Neural cell (in vitro differentiated cells): Measurements from ENCODE around the gene KRTAP5-6.

Source experiments
- EP300 ChIP-seq: fragments of 450-650 bp; conservative IDR thresholded peaks from 2 replicates; pipeline ENCODE4 v1.6.1; 2014; ENCODE audit warnings: antibody characterized with exemption, mild to moderate bottlenecking, moderate library complexity; ENCODE audit not compliant: poor library complexity, severe bottlenecking
- EZH2 ChIP-seq: fragments of 200-600, 300-800 bp; shearing (Covaris generic), sonication (generic); IDR thresholded peaks from 2 replicates; pipeline ENCODE4 v1.6.1; 2014; ENCODE audit warnings: antibody characterized with exemption, low read length, borderline replicate concordance, mild to moderate bottlenecking; ENCODE audit not compliant: insufficient read depth, poor library complexity, severe bottlenecking
- MXI1 ChIP-seq: fragments of 450-650 bp; conservative IDR thresholded peaks from 2 replicates; pipeline ENCODE4 v1.6.1; 2014; ENCODE audit warnings: antibody characterized with exemption, mild to moderate bottlenecking; ENCODE audit not compliant: poor library complexity, severe bottlenecking
- POLR2AphosphoS5 ChIP-seq: IDR thresholded peaks from 2 replicates; pipeline ENCODE4 v1.6.1; 2012
- RAD21 ChIP-seq: fragments of 450-650 bp; conservative IDR thresholded peaks from 2 replicates; pipeline ENCODE4 v1.6.1; 2014; ENCODE audit warnings: antibody characterized with exemption, mild to moderate bottlenecking, moderate library complexity
- TF ChIP-seq, protein P1 (sequence below): fragments of 450-650 bp; IDR thresholded peaks from 2 replicates; pipeline ENCODE4 v1.5.1; 2014; ENCODE audit warnings: antibody characterized with exemption, mild to moderate bottlenecking, moderate library complexity; ENCODE audit not compliant: poor library complexity, severe bottlenecking

DNA sequence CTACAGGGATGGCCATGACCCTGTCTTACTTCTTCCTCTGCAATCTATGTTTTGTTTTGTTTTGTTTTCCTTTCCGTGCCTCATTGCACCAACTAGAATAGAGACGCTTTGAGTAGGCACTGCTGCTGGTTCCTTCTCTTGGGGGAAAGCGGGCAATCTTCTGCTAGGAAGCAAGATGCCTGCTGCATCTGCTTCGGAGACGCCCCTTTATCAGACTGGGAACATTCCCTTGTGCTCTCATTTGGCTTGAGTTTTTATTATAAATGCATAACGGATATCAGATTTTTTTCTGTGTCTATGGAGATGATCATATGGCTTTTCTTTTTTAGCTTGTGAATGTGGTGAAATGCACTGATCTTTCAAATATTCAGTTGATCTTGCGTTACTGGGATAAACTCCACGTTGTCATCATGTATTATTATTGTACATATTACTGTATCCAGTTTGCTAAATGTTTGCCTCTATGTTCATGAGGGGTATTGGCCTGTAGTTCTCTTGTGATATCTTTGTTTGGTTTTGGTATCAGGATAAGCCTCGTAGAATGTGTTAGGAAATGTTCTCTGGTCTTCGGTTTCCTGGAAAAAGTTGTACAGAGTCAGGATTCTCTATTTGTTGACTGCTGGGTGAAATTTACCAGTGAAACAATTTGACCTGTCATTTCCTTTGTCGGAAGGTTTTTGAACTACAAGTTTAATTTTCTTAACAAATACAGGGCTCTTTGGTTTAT lies 23.4 kb upstream of the KRTAP5-6 start:
- TF ChIP-seq EZH2 (no peak), RAD21 (no peak), POLR2AphosphoS5 (no peak), EP300 (no peak), MXI1 (no peak)
- TF ChIP-seq, protein P1, sequence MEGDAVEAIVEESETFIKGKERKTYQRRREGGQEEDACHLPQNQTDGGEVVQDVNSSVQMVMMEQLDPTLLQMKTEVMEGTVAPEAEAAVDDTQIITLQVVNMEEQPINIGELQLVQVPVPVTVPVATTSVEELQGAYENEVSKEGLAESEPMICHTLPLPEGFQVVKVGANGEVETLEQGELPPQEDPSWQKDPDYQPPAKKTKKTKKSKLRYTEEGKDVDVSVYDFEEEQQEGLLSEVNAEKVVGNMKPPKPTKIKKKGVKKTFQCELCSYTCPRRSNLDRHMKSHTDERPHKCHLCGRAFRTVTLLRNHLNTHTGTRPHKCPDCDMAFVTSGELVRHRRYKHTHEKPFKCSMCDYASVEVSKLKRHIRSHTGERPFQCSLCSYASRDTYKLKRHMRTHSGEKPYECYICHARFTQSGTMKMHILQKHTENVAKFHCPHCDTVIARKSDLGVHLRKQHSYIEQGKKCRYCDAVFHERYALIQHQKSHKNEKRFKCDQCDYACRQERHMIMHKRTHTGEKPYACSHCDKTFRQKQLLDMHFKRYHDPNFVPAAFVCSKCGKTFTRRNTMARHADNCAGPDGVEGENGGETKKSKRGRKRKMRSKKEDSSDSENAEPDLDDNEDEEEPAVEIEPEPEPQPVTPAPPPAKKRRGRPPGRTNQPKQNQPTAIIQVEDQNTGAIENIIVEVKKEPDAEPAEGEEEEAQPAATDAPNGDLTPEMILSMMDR, result no peak
